GM12875 (cell line): Measurements from ENCODE around the gene BHLHA15.

Experiments used
- H3K4me3 ChIP-seq: one replicate; pipeline ENCODE4 v1.5.1; 2011; ENCODE audit warnings: low read depth, low read length, control low read depth
- CTCF ChIP-seq: IDR thresholded peaks from 2 replicates; pipeline ENCODE4 v1.5.1; 2011; ENCODE audit warnings: low read depth, mild to moderate bottlenecking, control low read depth, inconsistent platforms, low read length, moderate library complexity, borderline replicate concordance; ENCODE audit not compliant: insufficient read depth

The BHLHA15 gene

DNA sequence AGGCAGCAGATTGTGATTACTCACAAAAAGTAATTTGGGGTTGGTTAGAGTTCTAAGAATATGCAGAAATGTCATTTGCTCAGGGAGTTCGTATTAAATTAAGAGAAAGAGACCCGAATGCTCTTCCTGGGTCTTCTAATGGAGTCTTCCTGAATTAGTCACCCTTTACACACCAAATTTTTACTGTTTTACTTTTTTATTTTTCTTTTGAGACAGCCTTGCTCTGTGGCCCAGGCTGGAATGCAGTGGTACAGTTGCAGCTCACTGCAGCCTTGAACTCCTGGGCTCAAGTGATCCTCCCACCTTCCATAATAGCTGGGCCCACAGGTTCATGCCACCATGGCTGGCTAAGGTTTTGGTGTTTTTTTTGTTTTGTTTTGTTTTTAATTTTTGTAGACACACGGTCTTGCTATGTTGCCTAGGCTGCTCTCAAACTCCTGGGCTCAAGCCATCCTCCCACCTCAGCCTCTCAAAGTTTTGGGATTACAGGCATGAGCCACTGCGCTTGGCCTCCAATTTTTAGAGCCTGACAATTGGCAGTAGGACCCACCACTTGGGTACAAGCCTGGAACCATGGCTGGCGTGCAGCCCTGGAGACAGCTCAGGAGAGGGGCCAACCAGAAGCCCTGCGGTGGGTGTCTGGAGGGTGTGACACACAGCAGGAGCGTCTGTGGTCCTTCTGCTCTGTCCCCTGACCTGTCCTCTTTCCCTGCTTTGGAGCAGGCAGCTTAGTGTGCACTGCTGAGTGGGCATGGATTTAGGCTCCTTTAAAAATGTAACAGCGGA, 16.4 kb upstream of the BHLHA15 start:
- no peak overlapping the region for H3K4me3 ChIP-seq
- no peak for TF ChIP-seq CTCF

GRCh38 chr7:98196706-98197605, 14.3 kb upstream of the BHLHA15 start:
- H3K4me3 ChIP-seq = no peak overlapping the region
- TF ChIP-seq CTCF = no peak

- no peak for TF ChIP-seq CTCF
- no peak overlapping the region for H3K4me3 ChIP-seq
Measured at GRCh38 chr7:98199131-98199530, 12.1 kb upstream of the BHLHA15 start.

GRCh38 chr7:98200364-98200763, 10.9 kb upstream of the BHLHA15 start:
- no peak for TF ChIP-seq CTCF
- H3K4me3 ChIP-seq = no peak overlapping the region

- TF ChIP-seq CTCF = no peak
- H3K4me3 ChIP-seq = peak overlapping the region; percentile 28
Measured at GRCh38 chr7:98202367-98203195, 8.7 kb upstream of the BHLHA15 start.

DNA sequence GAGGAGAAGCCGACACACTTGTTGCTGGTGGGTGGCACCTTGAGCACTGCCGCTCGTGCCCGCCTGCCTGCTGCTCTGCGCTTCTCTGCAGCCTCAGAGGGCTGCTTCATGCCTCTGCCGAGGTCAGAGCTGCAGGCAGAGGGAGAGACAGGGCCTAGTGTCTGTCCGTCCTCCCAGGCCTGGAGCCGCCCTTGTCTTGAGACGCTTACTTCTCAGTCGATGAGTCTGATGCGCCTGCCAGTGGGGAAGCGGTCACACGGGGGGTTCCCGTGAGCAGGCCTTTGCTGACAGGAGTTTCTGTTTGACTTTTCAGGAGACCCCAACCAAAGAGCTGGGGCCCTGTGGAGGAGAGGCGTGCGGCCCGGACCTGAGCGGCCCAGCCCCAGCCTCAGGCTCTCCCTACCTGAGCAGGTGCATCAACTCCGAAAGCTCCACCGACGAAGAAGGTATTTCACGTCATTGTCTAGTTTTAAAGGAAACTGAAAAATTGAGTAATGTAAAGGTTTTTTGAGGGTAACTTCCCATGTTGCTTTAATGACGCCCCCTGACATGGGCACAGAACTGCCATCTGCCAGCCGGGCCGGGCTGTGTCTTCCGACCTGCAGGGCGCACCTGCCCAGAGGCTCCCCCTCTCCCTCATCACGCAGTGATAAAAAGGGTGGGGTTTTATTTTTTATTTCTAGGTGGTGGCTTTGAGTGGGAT, 7.8 kb upstream of the BHLHA15 start:
- TF ChIP-seq CTCF = no peak
- peak overlapping the region; percentile 28 for H3K4me3 ChIP-seq
